C4-2B (cell line): ENCODE results near the gene C17orf113.

Experiments
- CTCF ChIP-seq: fragments of 450-650 bp; conservative IDR thresholded peaks from 2 replicates; pipeline ENCODE4 v1.5.1; 2017; ENCODE audit warnings: mild to moderate bottlenecking
- ZFX ChIP-seq: fragments of 450-650 bp; IDR thresholded peaks from 2 replicates; pipeline ENCODE4 v1.6.1; 2017

- no peak for TF ChIP-seq CTCF
- no peak for TF ChIP-seq ZFX
Observed at GRCh38 chr17:42055027-42055426, 4.6 kb upstream of the C17orf113 start.
